Measurements from ENCODE around the gene FXYD5.
"Not testable (repeated sequence)": the region's sequence is repeated elsewhere in the genome, so short reads cannot be mapped to it uniquely, and the experiment has no call there.

DNA sequence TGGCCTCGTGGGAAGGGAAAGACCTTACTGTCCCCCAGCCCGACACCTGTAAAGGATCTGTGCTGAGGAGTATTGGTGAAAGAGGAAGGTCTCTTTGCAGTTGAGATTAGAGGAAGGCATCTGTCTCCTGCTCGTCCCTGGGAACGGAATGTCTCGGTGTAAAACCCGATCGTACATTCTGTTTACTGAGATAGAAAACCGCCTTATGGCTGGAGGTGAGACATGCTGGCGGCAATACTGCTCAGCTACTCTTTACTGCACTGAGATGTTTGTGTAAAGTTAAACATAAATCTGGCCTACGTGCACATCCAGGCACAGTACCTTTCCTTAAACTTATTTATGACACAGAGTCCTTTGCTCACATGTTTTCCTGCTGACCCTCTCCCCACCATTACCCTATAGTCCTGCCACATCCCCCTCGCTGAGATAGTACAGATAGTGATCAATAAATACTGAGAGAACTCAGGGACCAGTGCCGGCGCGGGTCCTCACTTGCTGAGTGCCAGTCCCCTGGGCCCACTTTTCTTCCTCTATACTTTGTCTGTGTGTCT lies 24.7 kb upstream of the FXYD5 start:
- TF ChIP-seq ZFX (IDR thresholded peaks at IDR 0.05; ENCODE audit: borderline replicate concordance); CTCF (IDR thresholded peaks at IDR 0.05): not testable (repeated sequence)
